GM23338 (cell line): ENCODE measurements around the gene ALKBH8.
"Not testable (repeated sequence)": the region's sequence is repeated elsewhere in the genome, so short reads cannot be mapped to it uniquely, and the experiment has no call there.

Experiments used
- TF ChIP-seq, protein P1 (sequence below), 2 experiments: fragments of 200-600 bp in 1 of 2; sonication (generic) in 1 of 2; conservative IDR thresholded peaks; 2 replicates each; pipeline versions ENCODE4 v1.5.1 to v1.6.1; 2016 to 2017; ENCODE audit warnings: antibody characterized with exemption in 2 of 2, low read depth in 2 of 2, mild to moderate bottlenecking in 2 of 2, moderate library complexity in 1 of 2
- TF ChIP-seq, protein P2 (sequence below): IDR thresholded peaks from one replicate; pipeline ENCODE4 v1.6.1; 2018; ENCODE audit warnings: antibody characterized with exemption; ENCODE audit not compliant: unreplicated experiment

DNA sequence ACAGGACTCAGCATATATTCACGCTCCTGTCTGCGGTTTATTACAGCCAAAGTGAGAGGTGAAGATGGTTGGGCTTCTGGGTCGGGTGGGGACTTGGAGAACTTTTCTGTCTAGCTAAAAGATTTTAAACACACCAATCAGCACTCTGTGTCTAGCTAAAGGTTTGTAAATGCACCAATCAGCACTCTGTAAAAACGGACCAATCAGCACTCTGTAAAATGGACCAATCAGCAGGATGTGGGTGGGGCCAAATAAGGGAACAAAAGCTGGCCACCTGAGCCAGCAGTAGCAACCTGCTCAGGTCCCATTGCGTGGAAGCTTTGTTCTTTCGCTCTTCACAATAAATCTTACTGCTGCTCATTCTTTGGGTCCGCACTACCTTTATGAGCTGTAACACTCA is 68.2 kb downstream of the ALKBH8 start:
- TF ChIP-seq, protein P1, sequence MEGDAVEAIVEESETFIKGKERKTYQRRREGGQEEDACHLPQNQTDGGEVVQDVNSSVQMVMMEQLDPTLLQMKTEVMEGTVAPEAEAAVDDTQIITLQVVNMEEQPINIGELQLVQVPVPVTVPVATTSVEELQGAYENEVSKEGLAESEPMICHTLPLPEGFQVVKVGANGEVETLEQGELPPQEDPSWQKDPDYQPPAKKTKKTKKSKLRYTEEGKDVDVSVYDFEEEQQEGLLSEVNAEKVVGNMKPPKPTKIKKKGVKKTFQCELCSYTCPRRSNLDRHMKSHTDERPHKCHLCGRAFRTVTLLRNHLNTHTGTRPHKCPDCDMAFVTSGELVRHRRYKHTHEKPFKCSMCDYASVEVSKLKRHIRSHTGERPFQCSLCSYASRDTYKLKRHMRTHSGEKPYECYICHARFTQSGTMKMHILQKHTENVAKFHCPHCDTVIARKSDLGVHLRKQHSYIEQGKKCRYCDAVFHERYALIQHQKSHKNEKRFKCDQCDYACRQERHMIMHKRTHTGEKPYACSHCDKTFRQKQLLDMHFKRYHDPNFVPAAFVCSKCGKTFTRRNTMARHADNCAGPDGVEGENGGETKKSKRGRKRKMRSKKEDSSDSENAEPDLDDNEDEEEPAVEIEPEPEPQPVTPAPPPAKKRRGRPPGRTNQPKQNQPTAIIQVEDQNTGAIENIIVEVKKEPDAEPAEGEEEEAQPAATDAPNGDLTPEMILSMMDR (conservative IDR thresholded peaks at IDR 0.05; ENCODE audit: low read depth in 2 of 2), result not testable (repeated sequence)
- TF ChIP-seq, protein P2, sequence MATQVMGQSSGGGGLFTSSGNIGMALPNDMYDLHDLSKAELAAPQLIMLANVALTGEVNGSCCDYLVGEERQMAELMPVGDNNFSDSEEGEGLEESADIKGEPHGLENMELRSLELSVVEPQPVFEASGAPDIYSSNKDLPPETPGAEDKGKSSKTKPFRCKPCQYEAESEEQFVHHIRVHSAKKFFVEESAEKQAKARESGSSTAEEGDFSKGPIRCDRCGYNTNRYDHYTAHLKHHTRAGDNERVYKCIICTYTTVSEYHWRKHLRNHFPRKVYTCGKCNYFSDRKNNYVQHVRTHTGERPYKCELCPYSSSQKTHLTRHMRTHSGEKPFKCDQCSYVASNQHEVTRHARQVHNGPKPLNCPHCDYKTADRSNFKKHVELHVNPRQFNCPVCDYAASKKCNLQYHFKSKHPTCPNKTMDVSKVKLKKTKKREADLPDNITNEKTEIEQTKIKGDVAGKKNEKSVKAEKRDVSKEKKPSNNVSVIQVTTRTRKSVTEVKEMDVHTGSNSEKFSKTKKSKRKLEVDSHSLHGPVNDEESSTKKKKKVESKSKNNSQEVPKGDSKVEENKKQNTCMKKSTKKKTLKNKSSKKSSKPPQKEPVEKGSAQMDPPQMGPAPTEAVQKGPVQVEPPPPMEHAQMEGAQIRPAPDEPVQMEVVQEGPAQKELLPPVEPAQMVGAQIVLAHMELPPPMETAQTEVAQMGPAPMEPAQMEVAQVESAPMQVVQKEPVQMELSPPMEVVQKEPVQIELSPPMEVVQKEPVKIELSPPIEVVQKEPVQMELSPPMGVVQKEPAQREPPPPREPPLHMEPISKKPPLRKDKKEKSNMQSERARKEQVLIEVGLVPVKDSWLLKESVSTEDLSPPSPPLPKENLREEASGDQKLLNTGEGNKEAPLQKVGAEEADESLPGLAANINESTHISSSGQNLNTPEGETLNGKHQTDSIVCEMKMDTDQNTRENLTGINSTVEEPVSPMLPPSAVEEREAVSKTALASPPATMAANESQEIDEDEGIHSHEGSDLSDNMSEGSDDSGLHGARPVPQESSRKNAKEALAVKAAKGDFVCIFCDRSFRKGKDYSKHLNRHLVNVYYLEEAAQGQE, result not testable (repeated sequence)
